Upper lobe of left lung (tissue), 6 donors: ENCODE results near the gene DBET. TPM values are rescaled to one million over a fixed set of nuclear protein-coding genes. Genes with fewer than 3 reads are reported as not detected.
"Not testable (repeated sequence)": the region's sequence is repeated elsewhere in the genome, so short reads cannot be mapped to it uniquely, and the experiment has no call there.

Experiments
- ATAC-seq, 2 donors: fragments of 200-7000 bp; cut with Tn5 transposase; one replicate each; pipeline ENCODE4 v1.9.1; 2022; ENCODE audit warnings: mild to moderate bottlenecking in 2 of 2, moderate library complexity in 2 of 2; ENCODE audit not compliant: low FRiP score in 2 of 2
- DNase-seq, 2 donors: peaks; one replicate each; pipeline ENCODE4 v3.0.0-alpha.2; 2019 to 2020
- H3K27ac ChIP-seq, 4 donors: fragments of 200-600 bp; sonication (generic); one replicate each; pipeline ENCODE4 v1.5.1; 2016 to 2019
- H3K27me3 ChIP-seq, 4 donors: fragments of 200-600 bp; sonication (generic); one replicate each; pipeline ENCODE4 v1.5.1; 2017 to 2019
- H3K36me3 ChIP-seq, 4 donors: fragments of 200-600 bp; sonication (generic); one replicate each; pipeline ENCODE4 v1.5.1; 2016 to 2019
- H3K4me1 ChIP-seq, 4 donors: fragments of 200-600 bp; sonication (generic); one replicate each; pipeline ENCODE4 v1.5.1; 2018 to 2019
- H3K4me3 ChIP-seq, 4 donors: fragments of 200-600 bp; sonication (generic); one replicate each; pipeline ENCODE4 v1.5.1; 2017 to 2019; ENCODE audit warnings: mild to moderate bottlenecking in 2 of 4, moderate library complexity in 1 of 4
- H3K9me3 ChIP-seq, 4 donors: fragments of 200-600 bp; sonication (generic); one replicate each; pipeline ENCODE4 v1.5.1; 2018 to 2019
- CTCF ChIP-seq, 6 experiments: fragments of 450-650 bp in 4 of 6; fragments of 200-600 bp in 2 of 6; sonication (generic) in 2 of 6; IDR thresholded peaks; one replicate each; pipeline ENCODE4 v1.5.1; 2016 to 2019; ENCODE audit warnings: antibody characterized with exemption in 6 of 6
- EP300 ChIP-seq, 4 donors: sonication (generic); formaldehyde crosslinking; IDR thresholded peaks; one replicate each; pipeline ENCODE4 v1.5.1; 2017; ENCODE audit warnings: antibody characterized with exemption in 4 of 4, control low read depth in 2 of 4
- POLR2A ChIP-seq, 4 donors: fragments of 450-650 bp; IDR thresholded peaks; one replicate each; pipeline ENCODE4 v1.5.1; 2016 to 2017; ENCODE audit warnings: antibody characterized with exemption in 4 of 4, mild to moderate bottlenecking in 2 of 4
- POLR2AphosphoS5 ChIP-seq, 2 donors: sonication (generic); formaldehyde crosslinking; IDR thresholded peaks; one replicate each; pipeline ENCODE4 v1.5.1; 2017; ENCODE audit warnings: antibody characterized with exemption in 2 of 2
- WGBS, 2 donors: methylation state at CpG; one replicate each; pipeline ENCODE4 v1.1.5; 2017 to 2018; 5-methylcytosine and 5-hydroxymethylcytosine counted together
- total RNA-seq, 6 donors: library from RNA; depleted of rRNA in 4 of 6; stranded (reverse); fragments of >200 nt in 4 of 6; gene quantifications; one replicate each; pipeline versions ENCODE4 v1.1.0 to v1.2.1, GENCODE V29; 2016 to 2021
- donor health status: DM: no; HTN: no; CAD: no; lungs with moderate emphysema.
- donor health status: DM: no; HTN: yes; CAD: no; lungs with severe emphysema.

Gene DBET
- total RNA-seq, 6 donors from 2014 or later, result not detected

GRCh38 chr4:190018201-190018920, 45.9 kb upstream of the DBET start:
- H3K27me3 ChIP-seq, result peaks cover 0 to 54% (median 36%) of the 10 kb centered on the region in 4 donors
- no peaks in the 10 kb centered on the region for H3K9me3 ChIP-seq
- H3K4me1 ChIP-seq, result peaks cover 17 to 50% (median 21%) of the 10 kb centered on the region in 4 donors
- H3K27ac ChIP-seq, result no peak overlapping the region
- WGBS, 2 donors, result 7 to 18% methylated on average over 17 to 38 of the region's 38 CpGs
- ATAC-seq, result no peak
- H3K36me3 ChIP-seq, result no peaks in the 10 kb centered on the region
- DNase-seq, result peak in 1 of 2 donors; percentile 64
- TF ChIP-seq POLR2A (IDR thresholded peaks at IDR 0.05) (no peak), EP300 (IDR thresholded peaks at IDR 0.05) (no peak), CTCF (IDR thresholded peaks at IDR 0.05) (no peak), POLR2AphosphoS5 (IDR thresholded peaks at IDR 0.05) (no peak)
- H3K4me3 ChIP-seq, result no peak overlapping the region

GRCh38 chr4:190019023-190019858, 45.1 kb upstream of the DBET start:
- H3K36me3 ChIP-seq, result no peaks in the 10 kb centered on the region
- no peaks in the 10 kb centered on the region for H3K9me3 ChIP-seq
- ATAC-seq, result no peak
- WGBS, 2 donors, result 4 to 6% methylated on average over 36 to 54 of the region's 57 CpGs
- peaks cover 0 to 54% (median 36%) of the 10 kb centered on the region in 4 donors for H3K27me3 ChIP-seq
- peak in 1 of 2 donors; percentile 82 for DNase-seq
- TF ChIP-seq CTCF (IDR thresholded peaks at IDR 0.05) (no peak), POLR2AphosphoS5 (IDR thresholded peaks at IDR 0.05) (no peak), POLR2A (IDR thresholded peaks at IDR 0.05) (no peak), EP300 (IDR thresholded peaks at IDR 0.05) (no peak)
- H3K27ac ChIP-seq, result no peak overlapping the region
- peaks cover 17 to 50% (median 21%) of the 10 kb centered on the region in 4 donors for H3K4me1 ChIP-seq
- no peak overlapping the region for H3K4me3 ChIP-seq

GRCh38 chr4:190019859-190020463, 44.3 kb upstream of the DBET start:
- 20 to 27% methylated on average over 25 to 29 of the region's 29 CpGs for WGBS, 2 donors
- not testable (repeated sequence) for H3K27ac ChIP-seq, H3K36me3 ChIP-seq, DNase-seq, ATAC-seq, H3K4me3 ChIP-seq, H3K9me3 ChIP-seq
- H3K4me1 ChIP-seq, result peaks cover 13 to 44% (median 16%) of the 10 kb centered on the region in 4 donors
- peaks cover 0 to 50% (median 32%) of the 10 kb centered on the region in 4 donors for H3K27me3 ChIP-seq

- ATAC-seq (no peak), DNase-seq (peak; percentile 41 to 73)
- peaks cover 10 to 34% (median 13%) of the 10 kb centered on the region in 4 donors for H3K4me1 ChIP-seq
- H3K27ac ChIP-seq, result no peak overlapping the region
- no peak for TF ChIP-seq EP300 (IDR thresholded peaks at IDR 0.05)
- TF ChIP-seq POLR2A (IDR thresholded peaks at IDR 0.05), result no peak
- TF ChIP-seq CTCF (IDR thresholded peaks at IDR 0.05), result no peak
- TF ChIP-seq POLR2AphosphoS5 (IDR thresholded peaks at IDR 0.05), result no peak
- WGBS, 2 donors, result 1 to 4% methylated on average over 27 to 44 of the region's 55 CpGs
- H3K4me3 ChIP-seq, result peak overlapping the region in 2 of 4 donors; percentile 13 to 24
- no peaks in the 10 kb centered on the region for H3K36me3 ChIP-seq
- no peaks in the 10 kb centered on the region for H3K9me3 ChIP-seq
- H3K27me3 ChIP-seq, result peaks cover 0 to 40% (median 24%) of the 10 kb centered on the region in 4 donors
These were observed 43.2 kb upstream of the DBET start for GRCh38 chr4:190020790-190021717.

GRCh38 chr4:190021973-190022372, 42.3 kb upstream of the DBET start:
- H3K4me3 ChIP-seq, result peak overlapping the region in 1 of 4 donors; percentile 21

GRCh38 chr4:190022614-190023281, 41.6 kb upstream of the DBET start:
- WGBS, 2 donors, result 23 to 33% methylated on average over 19 to 38 of the region's 47 CpGs
- ATAC-seq, result peak; percentile 76 to 90
- H3K4me3 ChIP-seq, result peak overlapping the region in 3 of 4 donors; percentile 24 to 37 (median 30)

More at GRCh38 chr4:190021973-190022372, 42.3 kb upstream of the DBET start:
- H3K4me1 ChIP-seq, result peaks cover 10 to 34% (median 13%) of the 10 kb centered on the region in 4 donors
- peaks cover 0 to 37% (median 22%) of the 10 kb centered on the region in 4 donors for H3K27me3 ChIP-seq
- ATAC-seq, H3K27ac ChIP-seq, H3K9me3 ChIP-seq, H3K36me3 ChIP-seq: not testable (repeated sequence)
- peak in 1 of 2 donors; percentile 16 for DNase-seq
- 50 to 60% methylated on average over 1 to 21 of the region's 39 CpGs for WGBS, 2 donors

GRCh38 chr4:190027156-190027555, 37.1 kb upstream of the DBET start, which contains the start of gene FRG2:
Gene FRG2 (minus strand): TSS chr4:190027256. CDS start chr4:190027204, 52 bp downstream.
- not testable (repeated sequence) for H3K4me1 ChIP-seq, H3K27me3 ChIP-seq, H3K27ac ChIP-seq, ATAC-seq, H3K9me3 ChIP-seq, H3K4me3 ChIP-seq, H3K36me3 ChIP-seq, DNase-seq
- no CpG with 5 or more reads among the region's 10 CpGs for WGBS, 2 donors

More at GRCh38 chr4:190022614-190023281, 41.6 kb upstream of the DBET start:
- peaks cover 0 to 29% (median 15%) of the 10 kb centered on the region in 4 donors for H3K27me3 ChIP-seq
- not testable (repeated sequence) for H3K36me3 ChIP-seq, H3K9me3 ChIP-seq, H3K27ac ChIP-seq
- DNase-seq, result peak in 1 of 2 donors; percentile 82
- H3K4me1 ChIP-seq, result peaks cover 10 to 28% (median 13%) of the 10 kb centered on the region in 4 donors
